Fibroblast of pulmonary artery (primary cell): ENCODE measurements around the gene CILP2.

Experiments used
- DNase-seq: peaks from one replicate; pipeline ENCODE4 v3.0.0-alpha.2; 2010; ENCODE audit warnings: low read depth
- H3K4me3 ChIP-seq: replicated peaks from 2 replicates; pipeline ENCODE4 v1.5.1; 2011; ENCODE audit warnings: low read depth, mild to moderate bottlenecking, control low read depth, low read length, moderate library complexity
- TF ChIP-seq, protein P1 (sequence below): IDR thresholded peaks from 2 replicates; pipeline ENCODE4 v1.5.1; 2011; ENCODE audit warnings: mild to moderate bottlenecking, control low read depth, low read length, inconsistent platforms; ENCODE audit errors: missing control alignments

The CILP2 gene

DNA sequence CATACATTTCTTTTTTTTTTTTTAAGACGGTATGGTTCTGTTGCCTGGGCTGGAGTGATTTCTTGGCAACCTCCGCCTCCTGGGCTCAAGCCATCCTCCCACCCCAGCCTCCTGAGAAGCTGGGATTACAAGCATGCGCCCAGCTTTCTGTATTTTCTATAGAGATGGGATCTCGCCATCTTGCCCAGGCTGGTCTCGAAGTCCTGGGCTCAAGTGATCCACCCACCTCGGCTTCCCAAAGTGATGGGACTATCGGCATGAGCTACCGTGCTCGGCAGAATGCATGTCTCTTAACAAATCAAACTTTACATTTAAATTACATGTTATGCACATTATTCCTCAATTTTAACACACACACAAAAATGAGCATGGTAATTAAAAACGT is 20.8 kb upstream of the CILP2 start:
- H3K4me3 ChIP-seq, result peak overlapping the region; percentile 97
- TF ChIP-seq, protein P1, sequence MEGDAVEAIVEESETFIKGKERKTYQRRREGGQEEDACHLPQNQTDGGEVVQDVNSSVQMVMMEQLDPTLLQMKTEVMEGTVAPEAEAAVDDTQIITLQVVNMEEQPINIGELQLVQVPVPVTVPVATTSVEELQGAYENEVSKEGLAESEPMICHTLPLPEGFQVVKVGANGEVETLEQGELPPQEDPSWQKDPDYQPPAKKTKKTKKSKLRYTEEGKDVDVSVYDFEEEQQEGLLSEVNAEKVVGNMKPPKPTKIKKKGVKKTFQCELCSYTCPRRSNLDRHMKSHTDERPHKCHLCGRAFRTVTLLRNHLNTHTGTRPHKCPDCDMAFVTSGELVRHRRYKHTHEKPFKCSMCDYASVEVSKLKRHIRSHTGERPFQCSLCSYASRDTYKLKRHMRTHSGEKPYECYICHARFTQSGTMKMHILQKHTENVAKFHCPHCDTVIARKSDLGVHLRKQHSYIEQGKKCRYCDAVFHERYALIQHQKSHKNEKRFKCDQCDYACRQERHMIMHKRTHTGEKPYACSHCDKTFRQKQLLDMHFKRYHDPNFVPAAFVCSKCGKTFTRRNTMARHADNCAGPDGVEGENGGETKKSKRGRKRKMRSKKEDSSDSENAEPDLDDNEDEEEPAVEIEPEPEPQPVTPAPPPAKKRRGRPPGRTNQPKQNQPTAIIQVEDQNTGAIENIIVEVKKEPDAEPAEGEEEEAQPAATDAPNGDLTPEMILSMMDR, result no peak
- no peak for DNase-seq

DNA sequence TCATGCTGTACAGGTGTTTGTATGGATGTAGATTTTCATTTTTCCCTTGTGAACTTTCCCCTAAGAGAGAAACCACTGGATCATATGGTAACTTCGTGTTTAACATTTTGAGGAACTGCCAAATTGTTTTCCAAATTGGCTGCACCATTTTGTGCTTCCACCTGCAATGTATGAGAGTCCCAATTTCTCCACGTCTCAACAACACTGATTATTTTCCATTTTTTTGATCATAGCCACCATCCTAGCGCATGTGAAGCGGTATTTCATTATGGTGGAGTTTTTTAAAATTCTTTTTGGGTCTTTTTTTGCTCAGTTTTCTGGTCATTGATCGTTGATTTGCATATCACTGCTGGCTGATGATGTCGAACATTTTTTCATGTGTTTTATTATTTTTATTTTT is 17.1 kb upstream of the CILP2 start:
- TF ChIP-seq, protein P1, result no peak
- no peak overlapping the region for H3K4me3 ChIP-seq
- DNase-seq, result no peak

DNA sequence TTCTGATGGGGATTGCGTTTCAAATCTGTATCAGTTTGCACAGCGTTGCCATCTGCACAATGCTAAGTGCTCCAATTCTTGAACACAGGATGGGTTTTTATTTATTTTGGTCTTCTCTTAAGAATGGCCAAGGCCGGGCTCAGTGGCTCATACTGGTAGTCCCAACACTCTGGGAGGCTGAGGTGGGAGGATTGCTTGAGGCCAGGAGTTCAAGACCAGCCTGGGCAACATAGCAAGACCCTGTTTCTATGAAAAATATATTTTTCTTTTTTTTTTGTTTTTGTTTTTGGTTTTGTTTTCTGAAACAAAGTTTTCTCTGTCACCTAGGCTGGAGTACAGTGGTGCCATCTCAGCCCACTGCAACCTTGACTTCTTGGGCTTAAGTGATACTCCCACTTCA is 14.9 kb upstream of the CILP2 start:
- TF ChIP-seq, protein P1, result no peak
- no peak for DNase-seq

DNA sequence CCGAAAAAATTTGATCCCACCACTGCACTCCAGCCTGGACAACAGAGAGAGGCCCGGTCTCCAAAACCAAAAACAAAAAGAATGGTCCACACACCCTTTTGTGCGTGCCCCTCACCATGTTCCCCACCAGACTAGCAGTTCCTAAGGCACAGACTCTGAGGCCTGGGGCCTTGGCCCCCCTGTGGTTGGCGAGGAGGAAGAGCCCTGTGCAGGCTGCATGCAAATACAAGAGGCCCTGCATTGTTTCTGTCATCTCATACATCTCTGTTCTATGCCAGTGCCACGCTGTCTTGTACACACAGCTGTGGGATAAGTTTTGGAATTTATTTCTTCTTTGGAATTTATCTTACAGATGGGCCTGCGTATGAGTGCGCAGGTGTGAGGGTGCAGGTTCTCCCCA is 14.0 kb upstream of the CILP2 start:
- H3K4me3 ChIP-seq, result no peak overlapping the region
- TF ChIP-seq, protein P1, result no peak
- no peak for DNase-seq

More for the DNA sequence above, 14.9 kb upstream of the CILP2 start:
- H3K4me3 ChIP-seq, result no peak overlapping the region

DNA sequence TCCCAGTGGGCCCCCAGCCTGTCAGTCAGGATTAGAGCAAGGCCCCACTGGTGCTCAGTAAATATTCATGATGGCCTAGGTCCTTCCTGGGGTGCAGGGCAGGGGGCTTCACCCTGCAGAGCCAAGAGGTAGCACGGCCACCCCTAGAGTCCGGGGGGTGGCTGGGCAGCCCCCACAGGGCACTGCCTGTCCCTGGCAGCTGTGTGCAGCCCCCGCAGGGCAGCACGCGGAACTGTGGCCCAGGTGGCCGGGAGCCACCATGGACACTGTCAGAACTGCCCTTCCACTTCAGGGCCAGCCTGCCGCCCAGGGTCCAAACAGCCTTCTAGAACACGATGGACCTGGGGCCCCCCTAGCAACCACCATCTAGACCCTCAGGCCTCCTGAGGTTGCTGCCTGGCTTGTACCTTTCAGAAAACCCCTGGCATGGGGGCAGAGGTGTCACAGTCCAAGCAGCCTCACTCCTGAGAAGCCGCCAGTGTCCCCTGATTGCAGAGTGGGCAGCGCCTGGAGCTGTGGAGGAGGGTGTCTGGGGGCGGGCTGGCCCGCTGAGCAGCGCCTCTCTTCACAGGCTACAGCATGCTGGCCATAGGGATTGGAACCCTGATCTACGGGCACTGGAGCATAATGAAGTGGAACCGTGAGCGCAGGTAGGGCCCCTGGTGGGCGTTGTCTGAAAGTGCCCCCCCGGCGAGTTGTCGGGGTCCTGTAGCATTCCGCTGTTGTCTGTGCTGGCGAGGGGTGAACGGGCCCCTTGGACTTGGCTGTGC is 12.3 kb upstream of the CILP2 start:
- no peak for DNase-seq
- TF ChIP-seq, protein P1, result no peak
- no peak overlapping the region for H3K4me3 ChIP-seq

DNA sequence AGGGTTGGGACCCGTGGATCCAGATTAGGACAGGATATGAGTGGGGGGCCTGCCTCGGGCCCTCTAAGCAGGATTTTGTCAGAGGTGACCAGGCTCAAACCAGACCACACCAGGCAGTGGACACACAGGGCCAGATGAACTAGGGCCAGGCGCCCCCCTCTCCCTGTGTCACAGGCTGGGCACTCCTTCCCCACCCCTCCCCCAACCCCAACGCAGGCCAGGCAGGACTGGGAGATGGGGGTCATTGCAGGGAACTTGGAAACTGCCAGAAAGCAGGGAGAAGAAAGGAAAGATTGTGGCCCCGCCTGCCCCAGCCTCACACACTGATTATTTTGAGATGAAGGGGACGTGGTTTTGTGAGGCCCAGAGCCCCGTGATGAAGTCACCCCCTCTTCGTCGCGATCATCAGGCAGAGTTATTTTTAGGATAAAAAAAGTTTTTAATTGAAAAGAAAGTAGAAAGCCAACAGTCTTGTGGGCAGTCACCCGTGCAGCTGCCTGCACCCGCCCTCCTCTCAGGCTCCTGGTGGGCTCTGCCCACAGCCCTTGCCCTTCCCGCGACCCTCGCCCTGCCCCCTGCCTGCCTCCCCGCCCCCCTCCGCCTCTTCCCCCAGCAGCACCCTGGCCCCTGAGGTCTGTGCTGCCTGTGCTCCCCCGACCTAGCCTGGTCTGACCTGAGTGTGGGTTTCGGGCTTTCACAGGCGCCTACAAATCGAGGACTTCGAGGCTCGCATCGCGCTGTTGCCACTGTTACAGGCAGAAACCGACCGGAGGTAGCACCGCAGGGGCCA is 11.3 kb upstream of the CILP2 start:
- TF ChIP-seq, protein P1, result no peak
- H3K4me3 ChIP-seq, result no peak overlapping the region
- DNase-seq, result no peak
